Stomach (tissue), 9 donors: ENCODE results near the gene ANKLE2. TPM values are rescaled to one million over a fixed set of nuclear protein-coding genes. Genes with fewer than 3 reads are reported as not detected.
"Not testable (repeated sequence)": the region's sequence is repeated elsewhere in the genome, so short reads cannot be mapped to it uniquely, and the experiment has no call there.

Source experiments
- DNase-seq, 2 donors: peaks; one replicate each; pipeline versions ENCODE4 v3.0.0 to v3.0.0-alpha.2; 2013 to 2019
- H3K27ac ChIP-seq, 5 donors: fragments of 200-600 bp in 4 of 5; sonication (generic) in 4 of 5; one replicate each; pipeline ENCODE4 v1.5.1; 2013 to 2019; ENCODE audit warnings: mild to moderate bottlenecking in 1 of 5, moderate library complexity in 1 of 5
- H3K27me3 ChIP-seq, 3 donors: fragments of 200-600 bp; sonication (generic); one replicate each; pipeline ENCODE4 v1.5.1; 2017 to 2019; ENCODE audit warnings: mixed run types in 1 of 3
- H3K36me3 ChIP-seq, 4 donors: fragments of 200-600 bp; sonication (generic); 1 replicate in 3 of 4; 2 replicates in 1 of 4; pipeline ENCODE4 v1.5.1; 2016 to 2019
- H3K4me1 ChIP-seq, 4 donors: fragments of 200-600 bp; sonication (generic); one replicate each; pipeline ENCODE4 v1.5.1; 2016 to 2019
- H3K4me3 ChIP-seq, 4 donors: fragments of 200-600 bp; sonication (generic) in 3 of 4; one replicate each; pipeline ENCODE4 v1.5.1; 2016 to 2019; ENCODE audit warnings: mild to moderate bottlenecking in 1 of 4
- H3K9me3 ChIP-seq, 4 donors: fragments of 200-600 bp; sonication (generic); one replicate each; pipeline ENCODE4 v1.5.1; 2016 to 2019
- EP300 ChIP-seq: sonication (generic); formaldehyde crosslinking; IDR thresholded peaks from one replicate; pipeline ENCODE4 v1.6.1; 2017; ENCODE audit warnings: antibody characterized with exemption
- POLR2A ChIP-seq, 4 donors: fragments of 450-650 bp; IDR thresholded peaks; one replicate each; pipeline ENCODE4 v1.6.1; 2016; ENCODE audit warnings: antibody characterized with exemption in 4 of 4, control low read depth in 2 of 4, mild to moderate bottlenecking in 1 of 4, moderate library complexity in 1 of 4
- POLR2AphosphoS5 ChIP-seq, 3 donors: sonication (generic); formaldehyde crosslinking; IDR thresholded peaks; one replicate each; pipeline ENCODE4 v1.6.1; 2016; ENCODE audit warnings: antibody characterized with exemption in 3 of 3
- WGBS, 5 donors: extraction: QIAGEN DNeasy Blood & Tissue Kit in 3 of 5; methylation state at CpG; one replicate each; pipeline versions ENCODE4 v1.1.5 to v1.1.7; 2013 to 2018; 5-methylcytosine and 5-hydroxymethylcytosine counted together
- intact Hi-C: fragments of 100-400 bp; cut with DNase I; formaldehyde crosslinking; loops from one replicate; pipeline ENCODE4 v1.15.1; 2023; ENCODE audit warnings: low total_unique reads
- polyA plus RNA-seq, 3 donors: library from polyadenylated mRNA; stranded (reverse); fragments of 200-250 nt; gene quantifications; one replicate each; pipeline ENCODE4 v1.2.3, GENCODE V29; 2013
- total RNA-seq, 5 donors: library from RNA; depleted of rRNA; stranded (reverse); fragments of >200 nt; gene quantifications; one replicate each; pipeline versions ENCODE4 v1.1.0 to v1.2.3, GENCODE V29; 2014 to 2016
- TF ChIP-seq, protein P1 (sequence below), 7 experiments: fragments of 450-650 bp in 4 of 7; fragments of 200-600 bp in 3 of 7; sonication (generic) in 3 of 7; IDR thresholded peaks; one replicate each; pipeline ENCODE4 v1.5.1; 2016 to 2019; ENCODE audit warnings: antibody characterized with exemption in 7 of 7, control low read depth in 2 of 7, mild to moderate bottlenecking in 1 of 7
- donor health status: healthy with polysubstance abuse.
- donor health status: Bipolar disorder and iron deficiency.
- donor health status: healthy.

The ANKLE2 gene
- total and polyA plus RNA-seq, 8 donors, result 8.1 to 75.9 (median 40.8) TPM

DNA sequence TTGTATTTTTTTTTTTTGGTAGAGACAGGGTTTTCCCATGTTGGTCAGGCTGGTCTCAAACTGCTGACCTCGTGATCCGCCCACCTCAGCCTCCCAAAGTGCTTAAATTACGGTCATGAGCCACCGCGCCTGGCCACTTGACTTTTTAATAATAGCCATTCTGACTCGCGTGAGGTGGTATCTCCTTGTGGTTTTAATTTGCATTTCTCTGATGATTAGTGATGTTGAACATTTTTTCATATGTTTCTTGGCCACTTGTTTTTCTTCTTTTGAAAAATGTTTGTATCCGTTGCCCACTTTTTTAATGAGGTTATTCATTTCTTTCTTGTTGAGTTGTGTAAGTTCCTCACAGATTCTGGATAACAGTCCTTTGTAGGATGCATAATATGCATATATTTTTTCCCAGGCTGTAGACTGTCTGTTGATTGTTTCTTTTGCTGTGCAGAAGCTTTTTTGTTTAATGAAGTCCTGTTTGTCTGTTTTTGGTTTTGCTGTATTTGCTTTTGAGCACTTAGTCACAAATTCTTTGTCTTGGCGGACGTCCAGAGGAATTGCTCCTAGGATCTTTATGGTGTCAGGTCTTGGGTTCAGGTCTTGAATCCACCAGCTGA, 61.3 kb downstream of the ANKLE2 start:
- Histone ChIP-seq H3K4me1 (peaks cover 0 to 13% (median 5%) of the 10 kb centered on the region in 4 donors), H3K36me3 (peaks cover 28 to 99% (median 88%) of the 10 kb centered on the region in 4 donors), H3K9me3 (no peaks in the 10 kb centered on the region), H3K27me3 (no peaks in the 10 kb centered on the region), H3K4me3 (no peak overlapping the region), H3K27ac (no peak overlapping the region)
- intact Hi-C loops, result no loop called here
- TF ChIP-seq POLR2AphosphoS5 (IDR thresholded peaks at IDR 0.05) (no peak), POLR2A (IDR thresholded peaks at IDR 0.05) (no peak), EP300 (no peak)
- TF ChIP-seq, protein P1, sequence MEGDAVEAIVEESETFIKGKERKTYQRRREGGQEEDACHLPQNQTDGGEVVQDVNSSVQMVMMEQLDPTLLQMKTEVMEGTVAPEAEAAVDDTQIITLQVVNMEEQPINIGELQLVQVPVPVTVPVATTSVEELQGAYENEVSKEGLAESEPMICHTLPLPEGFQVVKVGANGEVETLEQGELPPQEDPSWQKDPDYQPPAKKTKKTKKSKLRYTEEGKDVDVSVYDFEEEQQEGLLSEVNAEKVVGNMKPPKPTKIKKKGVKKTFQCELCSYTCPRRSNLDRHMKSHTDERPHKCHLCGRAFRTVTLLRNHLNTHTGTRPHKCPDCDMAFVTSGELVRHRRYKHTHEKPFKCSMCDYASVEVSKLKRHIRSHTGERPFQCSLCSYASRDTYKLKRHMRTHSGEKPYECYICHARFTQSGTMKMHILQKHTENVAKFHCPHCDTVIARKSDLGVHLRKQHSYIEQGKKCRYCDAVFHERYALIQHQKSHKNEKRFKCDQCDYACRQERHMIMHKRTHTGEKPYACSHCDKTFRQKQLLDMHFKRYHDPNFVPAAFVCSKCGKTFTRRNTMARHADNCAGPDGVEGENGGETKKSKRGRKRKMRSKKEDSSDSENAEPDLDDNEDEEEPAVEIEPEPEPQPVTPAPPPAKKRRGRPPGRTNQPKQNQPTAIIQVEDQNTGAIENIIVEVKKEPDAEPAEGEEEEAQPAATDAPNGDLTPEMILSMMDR (IDR thresholded peaks at IDR 0.05), result no peak
- WGBS, 5 donors, result 80 to 87% (median 84%) methylated on average over 10 of the region's 10 CpGs
- DNase-seq, result no peak

- H3K36me3 ChIP-seq, result peaks cover 28 to 81% (median 70%) of the 10 kb centered on the region in 4 donors
- H3K27me3 ChIP-seq, result no peaks in the 10 kb centered on the region
- intact Hi-C loops, result no loop called here
- H3K9me3 ChIP-seq, result no peaks in the 10 kb centered on the region
- TF ChIP-seq, protein P1 (IDR thresholded peaks at IDR 0.05), result no peak
- TF ChIP-seq POLR2AphosphoS5 (IDR thresholded peaks at IDR 0.05) (no peak), POLR2A (IDR thresholded peaks at IDR 0.05) (no peak), EP300 (no peak)
- no peak overlapping the region for H3K27ac ChIP-seq
- H3K4me3 ChIP-seq, result no peak overlapping the region
- DNase-seq, result no peak
- peaks cover 0 to 20% (median 10%) of the 10 kb centered on the region in 4 donors for H3K4me1 ChIP-seq
- WGBS, 5 donors, result 76 to 94% (median 85%) methylated on average over 5 of the region's 5 CpGs
Observed at GRCh38 chr12:132698341-132698740, 63.3 kb downstream of the ANKLE2 start.

GRCh38 chr12:132695431-132695830, 66.2 kb downstream of the ANKLE2 start:
- Histone ChIP-seq H3K9me3 (no peaks in the 10 kb centered on the region), H3K27me3 (no peaks in the 10 kb centered on the region), H3K36me3 (peaks cover 18 to 66% (median 58%) of the 10 kb centered on the region in 4 donors), H3K4me3 (no peak overlapping the region), H3K27ac (peak overlapping the region in 1 of 5 donors; percentile 14), H3K4me1 (peaks cover 0 to 17% (median 12%) of the 10 kb centered on the region in 4 donors)
- peak in 1 of 2 donors; percentile 42 for DNase-seq
- intact Hi-C loops, result no loop called here
- TF ChIP-seq POLR2A (IDR thresholded peaks at IDR 0.05), result no peak
- TF ChIP-seq, protein P1 (IDR thresholded peaks at IDR 0.05), result no peak
- no peak for TF ChIP-seq POLR2AphosphoS5 (IDR thresholded peaks at IDR 0.05)
- TF ChIP-seq EP300, result no peak
- WGBS, 5 donors, result 35 to 64% (median 62%) methylated on average over 12 of the region's 12 CpGs

GRCh38 chr12:132694888-132695287, 66.7 kb downstream of the ANKLE2 start:
- H3K27ac ChIP-seq, result peak overlapping the region in 1 of 5 donors; percentile 14
- H3K9me3 ChIP-seq, DNase-seq, intact Hi-C loops, H3K27me3 ChIP-seq, H3K4me3 ChIP-seq: not testable (repeated sequence)
- peaks cover 18 to 65% (median 63%) of the 10 kb centered on the region in 4 donors for H3K36me3 ChIP-seq
- peaks cover 3 to 21% (median 12%) of the 10 kb centered on the region in 4 donors for H3K4me1 ChIP-seq
- 94 to 100% (median 98%) methylated on average over 1 to 3 of the region's 3 CpGs for WGBS, 5 donors

DNA sequence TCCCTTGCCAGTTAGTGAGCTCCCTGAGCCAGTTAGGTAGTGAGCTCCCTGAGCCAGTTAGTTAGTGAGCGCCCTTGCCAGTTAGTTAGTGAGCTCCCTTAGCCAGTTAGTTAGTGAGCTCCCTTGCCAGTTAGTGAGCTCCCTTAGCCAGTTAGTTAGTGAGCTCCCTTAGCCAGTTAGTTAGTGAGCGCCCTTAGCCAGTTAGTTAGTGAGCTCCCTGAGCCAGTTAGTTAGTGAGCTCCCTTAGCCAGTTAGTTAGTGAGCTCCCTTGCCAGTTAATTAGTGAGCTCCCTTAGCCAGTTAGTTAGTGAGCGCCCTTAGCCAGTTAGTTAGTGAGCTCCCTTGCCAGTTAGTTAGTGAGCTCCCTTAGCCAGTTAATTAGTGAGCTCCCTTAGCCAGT, 69.6 kb downstream of the ANKLE2 start:
- H3K9me3 ChIP-seq, H3K4me3 ChIP-seq, intact Hi-C loops, H3K27me3 ChIP-seq, DNase-seq, H3K27ac ChIP-seq: not testable (repeated sequence)
- H3K4me1 ChIP-seq, result peaks cover 6 to 30% (median 18%) of the 10 kb centered on the region in 4 donors
- H3K36me3 ChIP-seq, result peaks cover 18 to 38% (median 35%) of the 10 kb centered on the region in 4 donors
- 95 to 100% (median 100%) methylated on average over 1 to 3 of the region's 3 CpGs for WGBS, 5 donors
